ENCODE measurements around the gene ENDOV.

The ENDOV gene

GRCh38 chr17:80481284-80482057, 66.5 kb downstream of the ENDOV start:
- DNase-seq (ENCODE audit: low spot score) = no peak
- no peak for FAIRE-seq

DNA sequence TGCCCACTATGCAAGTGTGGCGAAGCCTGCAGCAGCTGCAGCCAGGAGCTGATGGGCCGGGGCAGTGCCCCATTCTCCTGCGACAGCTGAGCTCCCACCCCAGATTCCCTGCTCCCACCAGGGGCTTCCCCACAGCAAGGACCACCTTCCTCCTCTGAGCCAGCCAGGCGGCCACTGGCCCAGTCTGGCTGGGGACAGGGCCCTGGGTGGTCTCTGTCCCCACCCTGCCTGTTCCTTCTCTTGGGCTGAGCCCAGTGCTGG, 67.0 kb downstream of the ENDOV start:
- no peak for DNase-seq (ENCODE audit: low spot score)
- FAIRE-seq = no peak

DNA sequence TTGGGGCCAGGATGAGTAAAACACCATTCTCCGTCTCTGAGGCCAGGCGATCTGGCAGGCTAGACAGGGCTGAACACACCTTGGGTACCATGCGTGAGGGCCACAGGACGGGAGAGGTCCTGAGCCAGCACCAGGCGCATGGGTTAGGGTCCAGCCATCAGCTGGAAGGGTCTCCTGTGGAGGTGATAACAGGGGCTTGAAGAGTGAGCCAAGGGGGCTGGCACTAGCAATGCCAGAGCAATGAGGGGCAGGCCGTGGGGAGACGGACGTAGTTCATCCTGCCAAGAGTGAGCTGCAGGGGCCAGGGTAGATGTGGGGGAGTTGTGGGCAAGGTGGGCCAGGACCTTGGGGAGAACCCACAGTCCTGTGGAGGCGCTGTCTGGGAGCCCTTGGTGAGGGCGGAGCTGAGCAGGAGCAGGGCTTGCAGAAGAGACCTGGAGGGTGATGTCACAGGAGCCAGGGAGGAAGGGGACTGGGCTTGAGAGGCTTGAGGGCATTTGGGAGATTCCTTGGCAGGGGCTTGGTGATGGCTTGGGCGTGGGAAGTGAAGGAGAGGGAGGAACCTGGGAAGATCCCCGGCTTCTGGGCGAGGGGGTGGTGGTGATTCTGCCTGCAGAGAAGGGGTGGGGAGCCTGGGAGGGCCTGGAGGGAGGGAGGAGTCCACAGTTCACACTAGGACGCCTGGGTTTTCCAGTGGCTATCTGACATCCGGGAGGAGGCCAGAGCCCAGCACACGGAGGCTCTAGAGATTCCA, 67.8 kb downstream of the ENDOV start:
- no peak for FAIRE-seq

GRCh38 chr17:80485846-80486245, 70.9 kb downstream of the ENDOV start:
- FAIRE-seq (no peak), DNase-seq (ENCODE audit: low spot score) (no peak)

More for the DNA sequence above, 67.8 kb downstream of the ENDOV start:
- no peak for DNase-seq (ENCODE audit: low spot score)

GRCh38 chr17:80486692-80487091, 71.7 kb downstream of the ENDOV start:
- FAIRE-seq (no peak), DNase-seq (ENCODE audit: low spot score) (no peak)

DNA sequence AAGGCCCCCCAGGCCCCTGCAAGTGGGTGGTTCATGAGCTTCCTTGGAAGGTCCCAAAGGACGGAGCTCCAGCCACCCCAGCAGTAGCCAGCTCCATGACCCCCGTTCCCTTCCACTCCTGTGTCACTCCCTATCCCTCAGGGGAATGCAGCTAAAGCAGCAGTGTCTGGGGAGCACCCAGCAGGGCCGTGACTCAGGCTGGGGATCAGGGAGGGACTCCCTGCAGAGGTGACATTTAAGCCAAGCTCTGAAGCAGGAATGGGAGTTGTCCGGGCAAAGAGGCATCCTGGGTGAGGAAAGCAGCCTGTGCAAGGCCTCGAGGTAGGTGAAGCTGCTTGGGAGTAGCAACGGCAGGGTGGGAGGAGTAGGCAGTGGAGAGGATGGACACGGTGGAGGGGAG, 72.5 kb downstream of the ENDOV start:
- FAIRE-seq (no peak), DNase-seq (ENCODE audit: low spot score) (no peak)

All from urothelium cell line (cell line).